LNCaP clone FGC (cell line): ENCODE results near the gene YWHAH.

Experiments used
- DNase-seq: peaks from one replicate; pipeline ENCODE4 v3.0.0-alpha.2; 2011; ENCODE audit warnings: low read depth
- H3K4me3 ChIP-seq: 2 replicates; pipeline ENCODE4 v1.5.1; 2011; ENCODE audit warnings: mild to moderate bottlenecking, low read depth, low read length, control low read depth
- CTCF ChIP-seq: IDR thresholded peaks from 2 replicates; pipeline ENCODE4 v1.5.1; 2012; ENCODE audit warnings: mild to moderate bottlenecking; ENCODE audit not compliant: control insufficient read depth, insufficient read depth; ENCODE audit errors: extremely low read depth

The YWHAH gene

GRCh38 chr22:31927562-31927961, 16.8 kb upstream of the YWHAH start:
- no peak overlapping the region for H3K4me3 ChIP-seq
- no peak for DNase-seq
- TF ChIP-seq CTCF: no peak

GRCh38 chr22:31929167-31929930, 15.0 kb upstream of the YWHAH start:
- no peak overlapping the region for H3K4me3 ChIP-seq
- no peak for TF ChIP-seq CTCF
- no peak for DNase-seq

DNA sequence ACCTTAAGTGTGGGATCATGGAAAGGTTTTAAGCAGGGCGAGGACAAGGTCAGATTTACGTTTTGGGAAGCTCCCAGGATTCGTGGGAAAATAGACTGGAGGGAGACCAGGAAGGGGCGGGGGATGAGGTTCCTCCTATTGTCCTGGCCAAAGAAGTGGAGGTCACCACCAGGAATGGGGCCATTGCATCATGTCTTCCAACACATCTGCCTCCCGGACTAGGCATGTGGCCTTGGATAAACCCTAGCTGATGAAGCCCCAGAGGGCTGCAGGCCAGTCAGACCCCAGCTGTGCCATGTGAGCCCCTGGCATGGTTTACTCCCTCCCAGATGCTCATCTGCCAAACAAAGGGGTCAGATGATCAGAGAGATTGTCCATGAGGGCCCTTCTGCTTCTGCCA, 11.5 kb upstream of the YWHAH start:
- H3K4me3 ChIP-seq: no peak overlapping the region
- TF ChIP-seq CTCF: no peak
- DNase-seq: no peak

GRCh38 chr22:31933406-31933805, 10.9 kb upstream of the YWHAH start:
- DNase-seq: no peak
- no peak for TF ChIP-seq CTCF
- H3K4me3 ChIP-seq: no peak overlapping the region

DNA sequence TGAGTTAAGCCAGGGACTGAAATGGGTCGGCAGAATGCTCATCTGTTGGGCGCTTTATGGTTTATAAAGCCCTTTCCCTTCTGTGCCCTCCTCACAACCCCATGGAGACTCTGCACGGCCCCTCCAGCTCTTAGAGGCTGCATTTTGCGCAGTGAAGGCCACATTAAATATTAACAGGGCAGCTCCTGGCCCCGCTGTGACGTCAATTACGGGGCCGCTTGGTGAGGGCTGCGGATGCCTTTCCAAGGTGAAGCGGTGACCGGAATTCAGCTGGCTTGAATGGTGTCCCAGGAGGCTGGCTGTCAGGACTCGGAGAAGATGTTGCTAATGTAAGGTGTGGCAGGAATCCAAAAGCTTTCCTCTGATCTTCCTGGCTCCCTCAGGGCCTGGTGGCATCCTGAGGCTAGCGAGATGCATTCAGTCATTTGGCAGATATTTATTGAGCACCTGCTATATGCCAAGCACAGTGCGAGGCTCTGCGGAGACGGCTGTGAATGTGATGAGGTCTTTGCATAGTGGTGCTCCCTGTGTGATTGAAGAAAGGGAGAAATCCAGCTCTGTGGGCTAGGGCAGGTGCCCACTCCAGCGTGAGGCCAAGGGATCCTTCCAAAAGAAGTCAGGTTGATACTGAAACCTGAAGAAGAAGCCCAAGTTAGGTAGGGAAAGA, 10.4 kb upstream of the YWHAH start:
- no peak overlapping the region for H3K4me3 ChIP-seq
- TF ChIP-seq CTCF: no peak

GRCh38 chr22:31935961-31936635, 8.2 kb upstream of the YWHAH start:
- no peak overlapping the region for H3K4me3 ChIP-seq
- no peak for TF ChIP-seq CTCF
- no peak for DNase-seq

More for the DNA sequence above, 10.4 kb upstream of the YWHAH start:
- DNase-seq: no peak

- TF ChIP-seq CTCF: no peak
- DNase-seq: no peak
- H3K4me3 ChIP-seq: no peak overlapping the region
Observed at GRCh38 chr22:31937341-31937740, 7.0 kb upstream of the YWHAH start.
